Fibroblast of peridontal ligament (primary cell): ENCODE results near the gene GBA2.

Source experiments
- DNase-seq: peaks from one replicate; pipeline ENCODE4 v3.0.0-alpha.2; 2010; ENCODE audit errors: extremely low read depth

GBA2 gene

DNA sequence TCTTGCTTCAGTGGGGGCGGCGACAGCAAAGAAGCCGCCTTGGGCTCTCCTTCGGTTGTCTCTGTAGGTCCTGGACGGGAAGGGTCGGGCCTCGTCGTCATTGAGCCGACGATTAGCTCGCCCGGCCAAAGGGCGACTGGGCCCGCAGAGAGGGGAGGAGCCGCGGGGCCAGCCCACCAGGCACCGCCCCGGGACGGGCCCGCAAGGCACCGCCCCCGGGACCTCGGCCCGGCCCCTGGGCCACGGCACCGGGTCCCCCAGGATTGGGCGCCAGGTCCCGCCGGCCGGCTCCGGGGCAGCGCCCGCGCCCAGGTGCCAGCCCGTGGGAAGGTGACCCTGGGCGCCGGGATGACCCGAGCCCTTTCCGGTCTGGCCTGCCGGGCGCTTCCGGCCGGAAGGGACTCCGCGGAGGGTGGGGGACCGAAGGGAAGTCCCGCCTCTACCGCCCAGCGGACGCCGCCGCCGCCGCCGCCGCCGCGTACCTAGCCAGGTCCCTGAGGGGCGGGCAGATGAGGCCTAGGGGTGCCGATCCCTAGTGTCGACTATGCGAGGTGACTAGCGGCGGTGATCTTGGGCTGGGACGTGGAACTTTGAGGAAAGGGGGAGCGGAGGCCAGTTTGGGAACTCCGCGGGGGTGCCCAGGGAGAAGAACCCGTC is at the start of gene GBA2, which contains the start of gene RGP1:
TSS of gene GBA2 (minus strand) at position 371 of the 657 bp plus-strand sequence. CDS start 524 bp downstream, outside the sequence.
TSS of gene RGP1 (plus strand) at position 430 of the 657 bp plus-strand sequence. CDS start 469 bp downstream, outside the sequence.
- DNase-seq, result peak; percentile 30

DNA sequence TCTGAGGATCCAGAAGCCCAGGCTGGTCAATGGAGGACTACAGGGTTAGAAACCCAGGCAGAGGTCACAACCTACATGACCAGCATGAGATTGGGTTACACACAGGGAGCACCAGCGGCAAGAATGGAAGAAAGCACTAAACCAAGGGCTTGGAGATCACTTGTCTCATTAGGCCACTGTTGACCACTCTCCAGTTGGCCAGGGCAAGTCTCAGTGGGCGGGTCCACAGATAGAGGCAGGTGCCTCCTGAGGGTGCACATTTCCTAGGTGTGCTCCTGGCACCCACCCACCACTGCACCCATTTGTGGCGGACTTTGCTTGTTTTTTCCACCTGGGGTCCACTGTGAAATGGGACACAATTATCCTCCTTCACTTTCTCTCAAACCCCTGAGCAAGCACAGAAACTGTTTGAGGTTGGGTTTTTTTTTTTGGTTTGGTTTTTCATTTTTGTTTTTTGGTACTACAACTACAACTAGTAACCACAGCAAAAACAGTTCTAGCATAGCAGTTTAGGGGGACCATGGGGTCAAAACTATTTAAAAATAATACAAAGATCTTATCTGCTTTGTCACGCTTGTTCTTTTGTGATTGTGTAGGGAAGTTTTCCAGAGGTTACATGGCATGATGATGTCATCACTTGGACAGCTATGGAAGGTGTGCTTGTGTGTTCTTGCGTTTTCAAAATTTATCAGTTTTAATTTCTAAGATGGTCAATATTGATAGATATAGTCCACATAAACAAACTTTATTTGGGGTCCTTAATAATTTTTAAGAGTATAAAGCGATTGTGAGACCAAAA is 48.5 kb upstream of the GBA2 start:
- DNase-seq, result no peak

DNA sequence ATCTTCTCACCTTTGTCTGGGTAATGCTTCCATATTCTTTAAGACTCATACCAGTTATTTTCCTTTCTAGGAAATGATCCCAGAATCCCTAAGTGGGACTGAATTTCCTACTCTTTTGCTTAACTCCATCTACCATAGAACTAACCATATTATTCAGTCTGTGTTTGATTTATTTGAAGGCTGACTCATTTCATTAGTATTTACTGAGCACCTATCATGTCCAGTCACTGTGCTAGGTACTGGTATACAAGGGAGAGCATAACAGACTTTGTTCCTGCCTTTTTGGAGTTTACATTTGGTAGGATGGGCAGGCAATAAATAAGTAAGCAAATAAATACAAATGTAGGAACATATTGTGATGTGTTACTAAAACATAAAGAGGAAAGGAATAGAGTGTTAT is 46.7 kb upstream of the GBA2 start:
- DNase-seq, result no peak

DNA sequence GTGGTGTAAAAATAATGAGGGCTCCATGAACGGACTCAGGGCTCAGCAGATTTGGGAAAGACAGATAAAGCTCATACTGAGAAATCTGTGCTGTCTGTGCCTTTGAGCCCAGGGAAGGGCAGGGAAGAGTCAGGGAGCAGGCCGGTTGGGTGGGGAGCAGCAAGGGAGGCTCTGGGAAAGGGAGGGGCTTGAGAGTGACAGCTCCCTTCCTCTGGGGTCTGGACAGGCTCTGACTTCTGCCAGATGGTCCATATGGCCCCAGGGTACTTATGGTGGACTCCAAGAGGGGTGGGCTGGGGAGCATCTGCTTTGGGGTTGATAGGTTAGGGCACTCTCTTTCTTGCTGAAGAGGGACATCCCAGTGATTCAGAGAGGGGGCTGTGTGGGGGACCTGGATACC is 44.4 kb upstream of the GBA2 start:
- DNase-seq, result no peak

DNA sequence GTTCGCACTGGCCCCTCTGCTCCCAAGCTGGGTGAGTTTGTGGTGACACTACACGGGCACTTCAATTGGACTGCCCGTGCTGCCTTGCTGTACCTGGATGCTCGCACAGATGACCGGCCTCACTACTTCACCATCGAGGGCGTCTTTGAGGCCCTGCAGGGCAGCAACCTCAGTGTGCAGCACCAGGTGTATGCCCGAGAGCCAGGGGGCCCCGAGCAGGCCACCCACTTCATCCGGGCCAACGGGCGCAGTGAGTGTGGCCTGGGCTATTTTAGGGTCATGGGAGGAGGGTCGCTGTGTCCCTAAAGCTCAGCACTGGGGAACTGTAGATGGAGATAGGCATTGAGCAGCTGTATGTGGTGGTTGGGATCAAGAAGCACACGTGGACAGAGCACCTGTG is 43.8 kb upstream of the GBA2 start:
- no peak for DNase-seq

DNA sequence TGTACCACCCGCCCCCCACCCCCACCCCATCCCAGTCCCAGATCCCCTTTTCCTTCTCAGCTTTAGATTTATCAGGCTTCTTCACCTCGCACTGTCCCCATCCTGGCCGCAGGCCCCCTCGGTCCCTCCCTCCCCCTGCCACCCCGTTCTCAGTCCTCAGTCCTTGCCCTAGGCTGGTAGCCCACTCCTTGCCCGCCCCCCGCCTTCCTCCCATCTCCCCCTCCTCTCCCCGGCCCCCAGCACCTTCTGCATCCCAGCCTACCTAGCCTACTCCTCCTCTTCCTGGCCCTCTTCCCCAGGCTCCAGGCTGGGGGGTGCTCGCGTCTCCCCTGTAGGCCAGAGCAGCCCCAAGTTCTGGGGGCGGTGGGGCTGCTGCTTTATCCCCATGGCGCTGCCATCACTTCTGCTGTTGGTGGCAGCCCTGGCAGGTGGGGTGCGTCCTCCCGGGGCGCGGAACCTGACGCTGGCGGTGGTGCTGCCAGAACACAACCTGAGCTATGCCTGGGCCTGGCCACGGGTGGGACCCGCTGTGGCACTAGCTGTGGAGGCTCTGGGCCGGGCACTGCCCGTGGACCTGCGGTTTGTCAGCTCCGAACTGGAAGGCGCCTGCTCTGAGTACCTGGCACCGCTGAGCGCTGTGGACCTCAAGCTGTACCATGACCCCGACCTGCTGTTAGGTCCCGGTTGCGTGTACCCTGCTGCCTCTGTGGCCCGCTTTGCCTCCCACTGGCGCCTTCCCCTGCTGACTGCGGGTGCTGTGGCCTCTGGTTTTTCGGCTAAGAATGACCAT is 43.2 kb upstream of the GBA2 start:
- no peak for DNase-seq

DNA sequence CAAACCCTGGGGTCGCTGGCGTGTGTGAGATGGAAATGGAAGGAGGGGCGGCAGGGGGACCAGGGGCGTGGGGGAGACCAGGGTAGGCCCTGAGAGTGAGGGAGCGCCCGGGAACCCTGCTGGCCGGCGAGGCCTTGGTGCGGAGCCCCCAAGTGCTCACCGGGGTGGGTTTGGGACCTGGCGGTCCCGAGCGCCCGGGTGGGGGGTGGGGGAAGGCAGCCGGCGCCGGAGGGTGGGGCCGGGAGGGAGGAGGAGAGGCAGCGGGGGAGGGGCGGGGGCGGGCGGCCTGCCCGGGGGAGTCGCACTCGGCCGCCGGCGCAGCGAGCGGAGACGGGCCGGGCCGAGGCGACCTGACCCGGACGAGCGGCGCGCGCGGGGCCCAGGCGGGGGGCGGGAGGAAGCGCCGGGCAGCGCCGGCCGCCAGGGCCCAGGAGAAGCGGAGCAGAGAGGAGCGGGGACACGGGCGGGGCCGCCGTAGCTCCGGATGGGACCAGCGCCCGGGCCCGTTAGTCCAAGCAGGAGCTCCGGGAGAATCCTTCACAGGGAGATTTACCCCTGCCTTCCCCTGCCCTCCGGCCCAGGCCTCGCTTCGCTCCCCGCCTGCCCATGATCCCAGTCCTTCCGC is 42.4 kb upstream of the GBA2 start, which contains the start of gene NPR2:
TSS of gene NPR2 (plus strand) at position 295 of the 625 bp plus-strand sequence. CDS start 818 bp downstream, outside the sequence.
- DNase-seq, result no peak

DNA sequence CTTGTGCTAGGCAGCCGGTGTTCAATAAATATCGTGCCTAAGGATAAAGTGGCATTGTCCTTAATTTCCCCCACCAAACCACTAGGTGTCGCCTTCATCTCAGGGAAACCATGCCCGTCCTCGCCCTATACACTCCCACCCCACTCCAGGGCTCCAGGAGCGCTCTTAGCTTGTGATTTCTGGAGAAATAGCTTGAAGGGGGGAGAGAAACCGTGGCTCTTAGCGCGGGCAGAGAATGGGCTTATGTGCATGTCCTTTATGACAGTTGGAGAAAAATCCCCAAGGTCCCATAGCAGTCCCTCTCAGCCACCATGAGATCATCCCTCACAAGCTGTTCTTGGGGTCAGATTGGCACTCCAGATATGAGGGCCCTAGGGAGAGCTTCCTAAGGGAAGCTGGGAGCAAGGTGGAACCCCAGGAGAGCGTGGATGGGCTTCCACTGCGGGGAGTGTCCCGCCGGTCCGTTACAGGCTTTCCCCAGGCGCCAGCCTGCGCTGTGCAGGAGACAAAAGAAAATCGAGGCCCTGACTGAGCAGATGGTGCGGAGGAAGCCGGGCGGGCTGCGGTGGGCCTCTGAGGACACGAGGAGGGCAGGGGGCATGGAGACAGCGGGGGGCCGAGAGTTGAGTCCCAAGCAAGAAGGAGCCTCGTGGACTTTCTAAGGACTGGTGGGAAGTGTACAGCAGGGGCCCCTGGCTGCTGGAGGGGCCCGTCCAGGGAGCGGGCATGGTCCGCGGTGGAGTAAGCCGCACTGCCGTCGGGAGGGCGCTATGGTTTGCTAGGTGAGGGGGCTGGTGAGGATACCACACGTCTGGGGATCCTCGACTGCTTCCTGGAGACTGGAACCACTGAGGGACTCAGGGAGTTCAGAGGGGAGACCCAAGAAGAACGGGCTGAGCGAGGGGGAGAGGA is 41.6 kb upstream of the GBA2 start:
- DNase-seq, result peak; percentile 90

DNA sequence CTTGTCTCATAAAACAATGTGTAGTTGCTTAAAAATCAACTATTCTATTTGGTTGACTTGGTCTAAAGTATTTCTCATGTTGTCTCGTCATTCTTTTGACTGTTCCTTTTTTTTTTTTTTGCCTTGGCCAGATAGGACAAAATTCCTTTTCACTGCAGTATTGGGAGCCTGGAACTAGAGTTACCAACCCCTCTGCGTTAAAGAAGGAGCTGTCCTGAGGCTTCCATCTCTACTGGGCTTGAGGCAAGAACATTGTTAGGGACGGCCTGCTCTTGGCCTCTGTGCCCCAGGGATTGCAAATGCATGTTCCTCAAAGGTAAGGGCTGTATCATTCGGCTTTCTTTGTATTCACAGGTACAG is 41.0 kb upstream of the GBA2 start:
- DNase-seq, result no peak

DNA sequence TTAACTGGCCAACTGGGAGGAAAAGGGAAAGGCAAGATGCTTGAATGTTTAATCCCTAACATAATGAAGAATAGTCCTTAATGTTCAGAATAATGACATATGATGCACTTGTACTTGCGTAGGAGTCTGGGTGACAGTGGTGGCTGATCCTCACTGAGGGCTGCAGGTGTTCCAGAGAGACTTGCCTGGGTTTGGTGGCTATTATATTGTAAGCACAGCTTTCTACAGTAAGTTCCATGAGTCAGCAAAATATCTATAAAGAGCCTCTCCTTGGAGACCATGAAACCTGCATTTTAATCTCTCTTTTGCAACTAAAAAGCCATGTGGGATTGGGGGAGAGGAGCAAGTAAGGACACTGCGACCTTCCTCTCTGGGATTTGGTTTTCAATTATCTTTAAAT is 40.5 kb upstream of the GBA2 start:
- no peak for DNase-seq

DNA sequence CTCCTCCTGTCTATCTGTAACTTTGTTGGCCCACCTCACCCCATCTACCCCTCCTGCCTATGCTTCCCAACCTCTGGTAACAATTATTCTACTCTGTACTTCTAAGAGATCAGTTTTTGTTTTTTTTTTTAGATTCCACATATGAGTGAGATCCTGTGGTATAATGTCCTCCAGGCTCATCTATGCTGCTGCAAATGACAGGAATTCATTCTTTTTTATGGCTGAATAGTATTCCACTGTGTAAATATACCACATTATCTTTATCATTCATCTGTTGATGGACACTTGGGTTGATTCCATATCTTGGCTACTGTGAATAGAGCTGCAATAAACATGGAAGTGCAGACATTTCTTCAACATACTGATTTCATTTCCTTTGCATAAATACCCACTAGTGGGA is 34.4 kb upstream of the GBA2 start:
- no peak for DNase-seq

DNA sequence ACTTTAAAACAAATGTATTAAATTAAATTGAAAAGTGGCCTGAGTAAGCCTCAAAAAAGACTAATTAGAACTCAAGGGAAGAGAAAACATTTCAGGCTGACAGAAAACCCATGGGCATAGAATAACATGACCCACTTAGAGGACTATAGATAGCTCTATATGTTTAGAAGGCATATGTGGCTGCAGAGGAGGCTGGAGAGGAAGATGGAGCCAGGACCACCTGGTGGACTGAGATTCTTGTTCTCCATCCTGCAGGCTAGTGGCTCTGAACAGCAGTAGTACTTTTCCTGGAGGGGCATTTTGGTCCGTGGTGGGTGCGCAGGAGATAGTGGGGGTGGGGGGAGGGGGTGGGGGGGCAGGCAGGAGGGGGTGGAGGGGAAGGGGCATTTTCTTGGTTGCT is 32.0 kb upstream of the GBA2 start:
- no peak for DNase-seq

DNA sequence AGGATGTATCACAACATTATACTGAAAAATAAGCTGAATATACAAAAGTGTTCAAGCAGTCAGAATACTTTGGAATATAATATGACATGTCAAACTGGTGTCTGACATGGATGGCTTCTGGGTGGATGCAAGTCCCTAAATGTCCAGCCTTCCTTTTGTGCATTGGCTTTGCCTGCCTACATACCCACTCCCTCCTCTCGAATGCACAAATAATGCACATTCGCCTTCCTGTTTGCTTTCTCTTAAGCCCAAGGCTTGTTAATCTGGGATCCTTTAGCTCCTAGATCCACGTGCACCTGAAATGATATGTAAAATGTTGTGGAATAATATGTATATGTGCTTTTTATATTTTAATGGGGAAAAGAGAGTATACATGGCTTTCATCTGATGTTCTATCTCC is 29.5 kb upstream of the GBA2 start:
- DNase-seq, result no peak

DNA sequence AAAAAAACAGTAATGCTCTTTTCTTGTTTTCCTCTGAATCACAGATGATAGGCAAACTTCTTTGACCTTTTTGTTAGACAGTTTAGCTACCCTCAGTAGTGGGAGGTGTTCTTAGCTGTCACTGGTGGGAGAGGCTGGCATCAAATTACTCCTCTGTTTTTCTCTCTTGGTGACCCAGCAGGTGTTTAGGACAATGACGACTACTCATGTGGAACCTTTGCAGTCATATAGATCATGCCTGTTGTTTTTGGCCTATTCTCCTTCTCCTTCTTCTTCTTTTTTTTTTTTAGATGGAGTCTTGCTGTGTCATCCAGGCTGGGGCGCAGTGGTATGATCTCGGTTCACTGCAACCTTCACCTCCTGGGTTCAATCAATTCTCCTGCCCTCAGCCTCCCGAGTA is 27.0 kb upstream of the GBA2 start:
- no peak for DNase-seq

DNA sequence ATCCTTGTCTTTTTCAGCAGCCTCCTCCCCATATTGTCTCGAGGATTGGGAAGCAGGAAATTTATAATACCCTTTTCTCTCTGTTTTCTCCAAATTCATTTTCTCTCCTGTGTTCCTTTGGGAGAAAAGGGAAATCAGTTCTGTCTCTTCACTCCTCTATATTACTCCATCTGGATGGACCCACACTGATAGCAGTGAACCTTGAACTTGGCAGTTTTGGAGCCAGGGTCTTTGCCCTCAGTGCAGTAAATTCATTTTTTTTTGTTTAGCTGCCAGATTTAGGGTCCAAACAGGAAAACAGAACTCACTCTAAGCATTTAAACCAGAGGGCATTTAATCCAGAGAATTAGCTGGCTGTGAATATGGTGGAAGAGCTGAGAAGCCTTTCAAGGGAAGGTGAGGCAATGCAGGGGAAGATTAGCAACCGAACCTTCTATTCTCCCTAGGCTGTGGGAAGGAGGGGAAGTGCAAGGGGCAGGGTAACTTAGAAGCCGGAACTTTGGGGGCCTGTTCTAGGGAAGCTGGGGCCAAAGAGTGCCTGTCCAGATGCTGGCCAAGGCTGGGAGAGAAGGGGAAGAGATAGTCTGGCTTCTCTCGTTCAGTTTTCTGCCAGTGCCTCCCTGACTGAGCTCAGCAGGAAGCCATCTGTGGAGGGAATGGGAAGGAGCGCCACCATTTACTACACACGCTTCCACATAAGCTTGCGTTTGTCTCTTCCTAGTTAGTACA is 26.0 kb upstream of the GBA2 start:
- no peak for DNase-seq

DNA sequence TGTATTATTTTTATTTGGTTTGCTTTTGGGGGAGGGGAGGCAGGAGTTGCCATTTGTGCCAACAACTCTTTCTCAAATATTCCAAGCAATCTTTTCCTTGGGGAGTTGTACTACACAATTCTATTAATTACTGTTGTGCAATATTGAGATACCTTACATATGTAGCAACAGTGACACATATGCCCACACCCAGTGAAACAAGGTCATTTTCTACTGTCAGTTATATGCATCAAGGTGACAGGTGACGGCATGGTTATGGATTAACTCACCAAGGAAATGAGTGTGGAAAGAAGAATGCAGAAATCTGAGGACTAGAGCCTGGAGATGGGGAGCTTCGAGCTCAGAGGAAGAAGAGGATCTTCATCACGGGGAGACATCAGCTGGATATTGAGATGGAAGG is 22.9 kb upstream of the GBA2 start:
- DNase-seq, result no peak

DNA sequence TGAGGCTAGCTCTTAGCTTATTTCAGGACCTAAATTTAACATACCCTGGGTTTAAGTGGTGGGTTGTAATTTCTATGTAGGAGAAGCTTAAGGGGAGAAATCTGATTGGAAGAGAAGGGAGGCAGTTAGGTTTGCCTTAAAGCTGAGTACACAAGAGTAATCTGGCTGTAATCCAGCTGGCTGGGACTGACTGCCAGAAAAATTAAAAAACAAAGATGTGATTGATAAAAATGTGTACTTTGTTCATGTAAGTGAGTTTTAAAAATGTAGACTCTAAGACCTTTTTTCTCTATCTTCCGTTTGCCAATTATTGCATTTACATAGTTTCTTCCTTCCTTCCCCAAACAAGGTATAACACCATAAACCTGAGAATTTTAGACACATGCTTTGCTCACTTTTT is 22.5 kb upstream of the GBA2 start:
- DNase-seq, result no peak

DNA sequence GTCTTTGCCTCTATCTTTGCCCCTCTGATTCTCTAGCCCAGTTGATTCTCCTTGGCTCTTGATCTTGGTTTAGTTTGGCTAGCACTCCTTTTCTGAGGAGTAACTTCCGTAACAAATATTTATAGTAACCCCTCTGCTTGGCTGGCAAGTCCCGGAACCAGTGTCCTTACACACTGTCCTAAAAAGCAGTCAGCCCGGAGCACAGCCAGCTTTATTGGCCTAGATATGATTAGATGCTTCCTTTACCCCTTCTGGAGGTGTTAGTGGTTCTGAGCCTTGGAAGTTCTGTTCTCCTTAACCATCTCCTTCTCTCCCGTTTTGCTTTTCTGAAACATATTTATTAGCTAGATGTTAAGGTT is 22.0 kb upstream of the GBA2 start:
- no peak for DNase-seq

DNA sequence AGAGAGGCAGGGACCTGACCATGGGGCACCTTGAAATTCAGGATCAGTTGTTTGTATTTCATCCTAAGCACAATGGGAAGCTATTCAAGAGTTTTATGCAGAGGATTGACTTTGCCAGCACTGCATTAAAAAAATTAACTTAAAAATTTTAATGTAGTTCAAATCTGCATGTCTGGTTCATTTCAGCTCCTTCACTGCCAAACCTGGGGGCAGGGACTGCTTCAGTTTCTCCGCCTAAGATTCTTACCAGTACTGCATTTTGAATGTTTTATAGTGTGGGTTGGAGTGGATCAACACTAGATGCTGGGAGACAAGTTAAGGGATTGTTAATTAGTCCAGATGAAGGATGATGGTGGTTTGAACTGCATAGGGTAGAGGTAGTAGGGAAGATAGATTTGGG is 20.7 kb upstream of the GBA2 start:
- DNase-seq, result no peak

DNA sequence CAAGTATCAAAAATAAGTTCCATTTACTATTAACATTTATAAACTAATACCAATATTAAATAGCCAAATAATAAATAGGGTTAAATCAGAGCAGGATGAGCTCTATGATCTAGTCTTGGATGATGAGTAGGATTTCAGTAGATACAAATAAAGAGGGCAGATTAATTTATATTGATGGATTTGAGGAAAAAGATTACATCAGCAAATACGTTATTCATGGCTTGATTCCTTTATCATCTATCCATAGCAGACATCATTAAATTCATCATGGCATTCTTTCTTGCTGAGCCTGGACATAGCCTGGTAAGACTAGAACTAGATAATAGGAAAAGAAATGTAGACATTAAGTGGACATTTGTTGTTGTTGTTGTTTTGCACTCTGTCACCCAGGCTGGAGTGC is 18.4 kb upstream of the GBA2 start:
- no peak for DNase-seq
